K562 (cell line): Measurements from ENCODE around the gene MKRN2OS. TPM values are rescaled to one million over a fixed set of nuclear protein-coding genes. Genes with fewer than 3 reads are reported as not detected.

ENCODE experiments used
- CEBPB ChIP-seq: fragments of 450-650 bp; IDR thresholded peaks from 2 replicates; pipeline ENCODE4 v1.6.1; 2016; ENCODE audit warnings: missing genetic modification characterization, missing compliant biosample characterization
- JUND ChIP-seq, 2 experiments: IDR thresholded peaks; 2 replicates in 1 of 2; 3 replicates in 1 of 2; pipeline ENCODE4 v1.6.1; 2011; ENCODE audit warnings: borderline replicate concordance in 2 of 2, low read depth in 2 of 2, low read length in 2 of 2, improper control_type of control experiment in 1 of 2, missing biosample characterization in 1 of 2, missing genetic modification characterization in 1 of 2, missing genetic modification reagents in 1 of 2
- ZNF184 ChIP-seq: sonication (generic); formaldehyde crosslinking; IDR thresholded peaks from 2 replicates; pipeline ENCODE4 v1.5.0; 2020; ENCODE audit warnings: missing genetic modification reagents
- polyA plus RNA-seq, 8 experiments: library from polyadenylated mRNA; depleted of rRNA in 4 of 8; stranded (reverse) in 5 of 8; unstranded in 3 of 8; fragments of >200 nt; fragmentation: Nextera tagmentation in 2 of 8; fragmentation: Illumina TruSeq in 1 of 8; extraction: Ambion mirVana in 2 of 8; extraction: Trizol in 1 of 8; gene quantifications; 2 replicates each; pipeline versions ENCODE4 v1.2.1 to v1.2.3, GENCODE V29; 2011 to 2014; ENCODE audit warnings: inconsistent platforms in 1 of 8, missing spikeins in 1 of 8
- total RNA-seq, 7 experiments: library from RNA; depleted of rRNA in 6 of 7; stranded (reverse); fragments of >200 nt in 6 of 7; fragmentation: Illumina TruSeq in 2 of 7; extraction: Trizol in 2 of 7; gene quantifications; 2 replicates each; pipeline versions ENCODE4 v1.2.1 to v1.2.3, GENCODE V29; 2011 to 2021; ENCODE audit warnings: low replicate concordance in 1 of 7
- TF ChIP-seq, protein P1 (sequence below): sonication (generic); formaldehyde crosslinking; IDR thresholded peaks from 2 replicates; pipeline ENCODE4 v1.8.0; 2023; ENCODE audit warnings: mild to moderate bottlenecking, missing genetic modification reagents
- TF ChIP-seq, protein P2 (sequence below): fragments of 450-650 bp; formaldehyde crosslinking; IDR thresholded peaks from 2 replicates; pipeline ENCODE4 v1.4.0; 2022; ENCODE audit warnings: missing genetic modification characterization
- TF ChIP-seq, protein P3 (sequence below): fragments of 250-450 bp; sonication (Bioruptor Pico); IDR thresholded peaks from 2 replicates; pipeline ENCODE4 v1.4.0; 2020; ENCODE audit warnings: mild to moderate bottlenecking, moderate library complexity
- TF ChIP-seq, protein P4 (sequence below): fragments of 450-650 bp; IDR thresholded peaks from 2 replicates; pipeline ENCODE4 v1.6.1; 2018; ENCODE audit warnings: mild to moderate bottlenecking, low read depth; ENCODE audit not compliant: partially characterized antibody

Gene MKRN2OS
- total and polyA plus RNA-seq, 9 of the 15 experiments (the other 6 are each of a cell fraction or from before 2014, with no cell fraction given) = 0.11 to 0.27 (median 0.17) TPM; not detected in 6

DNA sequence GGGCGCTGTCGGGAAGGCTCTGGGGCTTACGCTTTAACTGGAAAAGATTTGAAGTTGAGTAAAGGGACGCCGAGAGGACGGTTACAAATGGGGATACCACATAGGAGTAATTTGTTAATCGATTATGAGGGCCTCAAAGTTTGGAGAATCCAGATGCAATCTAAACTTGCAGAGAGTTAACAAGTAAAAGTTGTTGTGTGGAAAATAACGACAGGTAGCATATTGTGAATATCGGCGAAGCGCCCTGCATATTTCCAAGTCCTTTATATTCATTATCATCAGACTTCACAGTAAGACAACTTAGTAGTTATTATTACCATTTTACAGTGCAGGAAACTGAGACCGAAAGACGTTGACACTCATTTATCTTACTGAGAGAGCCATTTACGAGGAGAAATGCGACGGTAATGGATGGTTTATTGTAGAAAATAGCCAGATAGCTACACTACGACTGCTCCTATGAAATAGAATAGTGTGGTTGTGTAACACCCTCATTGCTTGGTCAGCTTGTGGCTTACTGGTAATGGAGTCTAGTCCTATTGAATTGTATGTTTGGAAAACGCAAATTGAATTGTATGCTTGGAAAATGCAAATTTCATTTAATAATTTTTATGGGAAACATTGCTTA lies 12.3 kb upstream of the MKRN2OS start (continued):
- TF ChIP-seq ZNF184 (CRISPR knock-in tag) = no peak
- TF ChIP-seq, protein P1, sequence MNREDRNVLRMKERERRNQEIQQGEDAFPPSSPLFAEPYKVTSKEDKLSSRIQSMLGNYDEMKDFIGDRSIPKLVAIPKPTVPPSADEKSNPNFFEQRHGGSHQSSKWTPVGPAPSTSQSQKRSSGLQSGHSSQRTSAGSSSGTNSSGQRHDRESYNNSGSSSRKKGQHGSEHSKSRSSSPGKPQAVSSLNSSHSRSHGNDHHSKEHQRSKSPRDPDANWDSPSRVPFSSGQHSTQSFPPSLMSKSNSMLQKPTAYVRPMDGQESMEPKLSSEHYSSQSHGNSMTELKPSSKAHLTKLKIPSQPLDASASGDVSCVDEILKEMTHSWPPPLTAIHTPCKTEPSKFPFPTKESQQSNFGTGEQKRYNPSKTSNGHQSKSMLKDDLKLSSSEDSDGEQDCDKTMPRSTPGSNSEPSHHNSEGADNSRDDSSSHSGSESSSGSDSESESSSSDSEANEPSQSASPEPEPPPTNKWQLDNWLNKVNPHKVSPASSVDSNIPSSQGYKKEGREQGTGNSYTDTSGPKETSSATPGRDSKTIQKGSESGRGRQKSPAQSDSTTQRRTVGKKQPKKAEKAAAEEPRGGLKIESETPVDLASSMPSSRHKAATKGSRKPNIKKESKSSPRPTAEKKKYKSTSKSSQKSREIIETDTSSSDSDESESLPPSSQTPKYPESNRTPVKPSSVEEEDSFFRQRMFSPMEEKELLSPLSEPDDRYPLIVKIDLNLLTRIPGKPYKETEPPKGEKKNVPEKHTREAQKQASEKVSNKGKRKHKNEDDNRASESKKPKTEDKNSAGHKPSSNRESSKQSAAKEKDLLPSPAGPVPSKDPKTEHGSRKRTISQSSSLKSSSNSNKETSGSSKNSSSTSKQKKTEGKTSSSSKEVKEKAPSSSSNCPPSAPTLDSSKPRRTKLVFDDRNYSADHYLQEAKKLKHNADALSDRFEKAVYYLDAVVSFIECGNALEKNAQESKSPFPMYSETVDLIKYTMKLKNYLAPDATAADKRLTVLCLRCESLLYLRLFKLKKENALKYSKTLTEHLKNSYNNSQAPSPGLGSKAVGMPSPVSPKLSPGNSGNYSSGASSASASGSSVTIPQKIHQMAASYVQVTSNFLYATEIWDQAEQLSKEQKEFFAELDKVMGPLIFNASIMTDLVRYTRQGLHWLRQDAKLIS = no peak
- TF ChIP-seq, protein P2, sequence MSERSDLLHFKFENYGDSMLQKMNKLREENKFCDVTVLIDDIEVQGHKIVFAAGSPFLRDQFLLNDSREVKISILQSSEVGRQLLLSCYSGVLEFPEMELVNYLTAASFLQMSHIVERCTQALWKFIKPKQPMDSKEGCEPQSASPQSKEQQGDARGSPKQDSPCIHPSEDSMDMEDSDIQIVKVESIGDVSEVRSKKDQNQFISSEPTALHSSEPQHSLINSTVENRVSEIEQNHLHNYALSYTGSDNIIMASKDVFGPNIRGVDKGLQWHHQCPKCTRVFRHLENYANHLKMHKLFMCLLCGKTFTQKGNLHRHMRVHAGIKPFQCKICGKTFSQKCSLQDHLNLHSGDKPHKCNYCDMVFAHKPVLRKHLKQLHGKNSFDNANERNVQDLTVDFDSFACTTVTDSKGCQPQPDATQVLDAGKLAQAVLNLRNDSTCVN (CRISPR knock-in tag) = no peak
- TF ChIP-seq, protein P3, sequence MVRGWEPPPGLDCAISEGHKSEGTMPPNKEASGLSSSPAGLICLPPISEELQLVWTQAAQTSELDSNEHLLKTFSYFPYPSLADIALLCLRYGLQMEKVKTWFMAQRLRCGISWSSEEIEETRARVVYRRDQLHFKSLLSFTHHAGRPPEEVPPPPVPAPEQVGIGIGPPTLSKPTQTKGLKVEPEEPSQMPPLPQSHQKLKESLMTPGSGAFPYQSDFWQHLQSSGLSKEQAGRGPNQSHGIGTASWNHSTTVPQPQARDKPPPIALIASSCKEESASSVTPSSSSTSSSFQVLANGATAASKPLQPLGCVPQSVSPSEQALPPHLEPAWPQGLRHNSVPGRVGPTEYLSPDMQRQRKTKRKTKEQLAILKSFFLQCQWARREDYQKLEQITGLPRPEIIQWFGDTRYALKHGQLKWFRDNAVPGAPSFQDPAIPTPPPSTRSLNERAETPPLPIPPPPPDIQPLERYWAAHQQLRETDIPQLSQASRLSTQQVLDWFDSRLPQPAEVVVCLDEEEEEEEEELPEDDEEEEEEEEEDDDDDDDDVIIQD = no peak
- TF ChIP-seq CEBPB (tag) = peak; percentile 95
- TF ChIP-seq, protein P4, sequence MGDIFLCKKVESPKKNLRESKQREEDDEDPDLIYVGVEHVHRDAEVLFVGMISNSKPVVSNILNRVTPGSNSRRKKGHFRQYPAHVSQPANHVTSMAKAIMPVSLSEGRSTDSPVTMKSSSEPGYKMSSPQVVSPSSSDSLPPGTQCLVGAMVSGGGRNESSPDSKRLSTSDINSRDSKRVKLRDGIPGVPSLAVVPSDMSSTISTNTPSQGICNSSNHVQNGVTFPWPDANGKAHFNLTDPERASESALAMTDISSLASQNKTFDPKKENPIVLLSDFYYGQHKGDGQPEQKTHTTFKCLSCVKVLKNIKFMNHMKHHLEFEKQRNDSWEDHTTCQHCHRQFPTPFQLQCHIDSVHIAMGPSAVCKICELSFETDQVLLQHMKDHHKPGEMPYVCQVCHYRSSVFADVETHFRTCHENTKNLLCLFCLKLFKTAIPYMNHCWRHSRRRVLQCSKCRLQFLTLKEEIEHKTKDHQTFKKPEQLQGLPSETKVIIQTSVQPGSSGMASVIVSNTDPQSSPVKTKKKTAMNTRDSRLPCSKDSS = no peak
- TF ChIP-seq JUND (IDR thresholded peaks at IDR 0.05; ENCODE audit: borderline replicate concordance, low read depth, low read length) = no peak
- no peak for TF ChIP-seq JUND (tag; IDR thresholded peaks at IDR 0.05; ENCODE audit: borderline replicate concordance, low read depth, low read length)
